GM18861 (cell line): ENCODE results near the gene TTC39A.
A peak's percentile ranks its signal among the peaks of the same experiment; 100 is the strongest.

Experiments used
- ATAC-seq: cut with Tn5 transposase; IDR thresholded peaks from one replicate; pipeline ENCODE4 v1.9.1; 2021; ENCODE audit not compliant: unreplicated experiment

Gene TTC39A

DNA sequence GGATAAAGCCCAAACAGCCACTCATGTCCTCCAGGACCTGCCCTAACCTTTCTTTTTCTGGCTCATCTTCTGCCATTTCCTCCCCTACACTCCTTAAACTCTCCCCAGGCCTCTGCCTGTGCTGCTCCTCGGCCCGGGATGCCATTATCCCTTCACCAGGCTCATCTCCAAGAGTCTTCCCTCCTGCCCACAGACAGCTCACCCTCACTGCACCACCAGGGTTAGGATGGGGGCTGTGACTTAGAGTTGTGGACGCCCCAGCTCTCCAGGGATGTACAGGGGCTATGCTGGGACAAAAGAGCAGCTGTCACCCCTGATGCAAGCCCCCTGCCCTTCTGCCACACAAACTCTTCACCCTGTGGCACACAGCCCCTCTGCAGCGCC is 32.0 kb downstream of the TTC39A start:
- ATAC-seq = no peak

GRCh38 chr1:51297401-51298321 is 32.7 kb downstream of the TTC39A start:
- no peak for ATAC-seq

DNA sequence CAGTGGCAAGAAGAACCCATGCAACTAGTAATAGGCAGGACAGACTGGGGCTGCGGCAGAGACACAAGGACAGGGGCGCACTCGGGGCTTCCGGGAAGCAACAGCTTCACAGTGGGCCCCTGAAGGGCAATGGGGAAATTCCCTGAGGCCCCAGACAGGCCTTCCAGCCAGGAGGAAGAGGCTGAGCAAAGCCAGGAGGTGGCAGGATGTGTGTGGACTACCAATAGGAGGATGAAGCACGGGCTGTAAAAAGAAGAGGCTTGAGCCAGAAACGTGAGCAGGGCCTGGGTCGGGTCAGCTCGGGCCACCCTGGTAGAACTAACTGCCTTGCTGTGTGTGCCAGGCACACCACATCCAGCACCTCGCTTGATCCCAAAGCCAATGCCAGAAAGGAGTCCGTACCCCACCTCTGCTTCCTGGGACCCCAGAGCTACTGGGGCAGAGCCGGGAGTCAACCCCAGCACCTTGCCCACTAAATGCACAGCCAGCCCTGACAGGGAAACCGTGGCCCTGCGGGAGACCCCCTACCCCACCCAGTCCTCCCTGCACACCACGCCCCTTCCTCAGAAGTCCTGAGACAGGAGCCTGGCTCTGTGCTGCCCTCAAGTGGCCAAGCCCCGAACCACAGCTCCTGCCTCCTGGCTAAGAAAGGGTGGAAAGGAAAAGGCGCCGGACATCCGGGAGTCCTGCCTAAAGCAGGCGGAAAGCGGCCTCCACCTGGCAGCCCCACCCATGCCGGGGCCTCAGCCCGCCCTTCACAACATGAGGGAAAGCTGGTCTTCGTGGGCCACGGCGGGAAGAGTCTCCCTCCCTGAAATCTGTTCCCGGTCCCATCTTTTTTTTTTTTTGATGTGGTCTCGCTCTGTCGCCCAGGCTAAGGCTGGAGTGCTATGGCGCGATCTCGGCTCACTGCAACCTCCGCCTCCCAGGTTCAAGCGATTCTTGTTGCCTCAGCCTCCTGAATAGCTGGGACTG is 33.7 kb downstream of the TTC39A start:
- no peak for ATAC-seq

DNA sequence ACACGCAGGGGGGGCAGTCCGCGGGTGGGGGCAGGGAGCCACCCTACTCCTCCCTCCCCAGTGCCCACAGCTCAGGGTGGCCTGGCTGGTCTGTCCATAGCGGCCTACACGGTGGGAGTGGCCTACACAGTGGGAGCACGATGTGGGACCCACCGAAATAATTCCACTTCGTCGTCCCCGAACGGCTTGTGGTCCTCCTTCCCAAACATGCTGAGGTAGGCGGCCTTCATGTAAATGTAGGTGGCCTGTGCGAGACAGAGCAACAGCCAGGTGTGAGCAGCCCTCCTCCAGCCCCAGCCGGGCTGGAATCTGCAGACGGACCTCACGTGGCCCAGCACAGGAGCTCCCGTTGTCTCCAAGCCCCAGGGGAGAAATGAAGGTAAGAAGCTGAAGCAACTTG is 34.4 kb downstream of the TTC39A start:
- no peak for ATAC-seq

DNA sequence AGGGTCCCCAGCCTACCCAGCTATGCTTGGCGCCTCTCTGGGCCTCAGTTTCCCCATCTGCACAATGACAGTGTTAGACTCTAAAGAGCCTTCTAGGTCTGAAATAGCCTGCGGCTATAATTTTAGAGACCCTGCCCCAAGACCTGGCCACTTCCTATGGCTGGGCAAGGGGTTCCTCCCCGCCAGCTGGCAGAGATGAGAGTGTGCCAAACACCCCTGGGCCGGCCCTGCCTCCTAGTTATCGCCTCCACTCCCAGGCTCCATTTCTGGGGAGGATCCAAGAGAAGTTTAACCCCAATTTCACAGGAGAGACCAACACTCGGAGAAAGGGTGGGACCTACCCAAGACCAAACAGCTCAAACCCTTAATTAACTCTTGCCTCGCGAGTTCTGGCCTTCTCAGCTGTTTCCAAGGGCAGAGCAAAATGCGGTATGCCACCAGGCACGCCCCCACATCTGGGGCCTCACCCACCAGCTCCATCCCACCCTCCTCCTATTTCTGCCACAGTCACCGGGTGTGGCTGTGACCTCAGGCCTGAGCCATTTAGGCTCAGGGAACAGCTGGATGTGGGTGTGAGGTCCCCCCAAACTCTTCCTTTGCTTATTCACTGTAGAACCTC is 35.7 kb downstream of the TTC39A start:
- ATAC-seq = no peak

GRCh38 chr1:51293898-51294515 is 36.4 kb downstream of the TTC39A start:
- ATAC-seq = no peak

GRCh38 chr1:51290489-51290847 is 39.9 kb downstream of the TTC39A start:
- no peak for ATAC-seq

DNA sequence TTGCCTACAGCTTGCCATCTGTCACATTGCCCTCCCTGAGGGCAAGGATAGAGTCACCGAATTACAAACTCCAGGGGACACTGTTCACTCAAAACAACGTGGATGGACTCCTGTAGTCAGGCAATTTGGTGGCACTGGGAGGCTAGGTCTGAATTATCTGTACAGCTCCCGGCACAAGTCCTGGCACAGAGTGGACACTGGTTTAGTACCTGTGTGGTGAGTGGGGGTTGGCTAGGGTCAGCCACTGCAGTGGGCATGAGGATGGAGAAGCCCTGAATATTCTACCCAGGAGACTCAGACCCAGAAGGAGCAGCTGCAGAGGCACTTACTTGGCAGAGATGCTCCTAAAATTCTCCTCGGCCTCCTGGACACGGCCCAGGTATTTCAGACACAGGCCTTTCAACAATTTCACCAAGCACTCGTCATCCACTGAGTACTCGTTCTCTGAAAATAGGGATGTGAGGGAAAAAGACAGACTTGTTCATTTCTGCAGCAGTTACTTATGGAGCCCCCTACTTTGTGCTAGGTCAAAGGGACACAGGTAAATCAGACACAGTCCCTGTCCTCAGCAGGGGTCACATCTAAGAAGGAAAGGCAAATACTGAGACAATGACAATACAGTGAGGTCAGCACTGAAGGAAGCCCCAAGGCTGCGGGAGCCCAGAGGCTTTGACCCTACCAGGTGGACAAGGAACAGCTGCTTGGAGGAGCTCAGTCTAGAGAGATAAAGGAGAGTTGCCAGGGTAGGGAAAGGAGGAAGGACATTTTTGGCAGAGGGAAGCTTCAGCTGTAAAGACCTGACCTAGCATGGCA is 40.5 kb downstream of the TTC39A start:
- no peak for ATAC-seq

DNA sequence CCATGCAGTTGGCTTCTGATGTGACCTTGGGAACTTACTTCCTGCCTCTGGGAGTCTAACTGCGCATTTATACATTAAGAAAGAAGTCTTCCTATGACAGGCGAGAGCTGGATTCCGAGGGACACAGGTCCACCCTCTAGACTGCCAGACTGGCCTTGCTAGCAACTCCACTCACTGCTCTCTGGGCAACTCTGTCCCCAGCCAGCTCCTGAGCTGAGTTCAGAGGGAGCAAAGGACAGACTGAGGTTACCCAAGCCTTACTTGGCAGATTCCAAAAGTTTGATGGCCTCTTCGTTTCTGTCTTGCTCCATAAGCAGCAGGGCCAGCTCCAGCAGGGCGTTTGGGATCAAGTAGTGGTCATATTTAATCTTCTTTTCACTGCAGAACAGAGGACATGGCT is 41.8 kb downstream of the TTC39A start:
- ATAC-seq = no peak

DNA sequence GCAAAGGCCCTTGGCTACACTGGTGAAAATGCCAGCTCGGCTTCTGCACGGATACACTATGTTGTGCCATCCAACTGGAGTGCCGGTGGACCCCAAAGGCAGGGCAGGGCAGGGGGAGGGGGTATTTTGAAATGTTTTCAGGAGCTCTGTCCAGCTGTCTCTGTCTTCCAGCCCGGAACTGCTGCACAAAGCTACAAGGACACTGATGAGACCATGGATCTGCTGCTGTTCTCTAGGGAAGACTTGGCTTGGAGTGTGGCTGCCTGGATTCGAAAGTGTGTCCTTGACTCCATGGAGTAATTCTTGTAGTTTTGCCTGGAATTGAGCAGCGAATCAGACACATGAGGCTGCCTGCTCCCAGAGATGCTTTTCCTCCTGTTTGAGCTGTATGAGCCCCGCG is 42.4 kb downstream of the TTC39A start:
- ATAC-seq = no peak

DNA sequence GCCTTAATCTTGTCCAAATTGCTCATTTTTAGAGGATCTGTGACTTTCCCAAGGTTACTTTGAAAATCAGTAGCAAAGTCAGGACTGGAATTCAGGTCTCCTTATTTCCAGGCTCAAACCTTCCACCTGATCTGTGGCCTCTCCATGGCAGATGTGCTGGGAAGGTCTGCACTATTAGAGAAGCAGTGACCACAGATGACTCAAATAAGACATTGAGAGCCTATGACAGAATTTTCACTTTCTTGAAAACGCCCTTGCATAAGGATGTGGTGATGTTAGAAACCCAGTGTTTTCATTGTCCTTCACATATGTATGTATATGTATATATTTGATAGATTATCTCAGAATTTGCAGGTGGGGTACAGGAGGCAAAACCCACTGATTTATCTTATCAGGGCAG is 45.3 kb downstream of the TTC39A start:
- peak; percentile 85 for ATAC-seq

- ATAC-seq = peak; percentile 28
Observed at GRCh38 chr1:51284487-51284954, 45.8 kb downstream of the TTC39A start.

- ATAC-seq = no peak
Observed at GRCh38 chr1:51283979-51284378, 46.4 kb downstream of the TTC39A start.

- no peak for ATAC-seq
Observed at GRCh38 chr1:51282605-51283004, 47.8 kb downstream of the TTC39A start.

GRCh38 chr1:51281807-51282206 is 48.6 kb downstream of the TTC39A start:
- ATAC-seq = no peak

DNA sequence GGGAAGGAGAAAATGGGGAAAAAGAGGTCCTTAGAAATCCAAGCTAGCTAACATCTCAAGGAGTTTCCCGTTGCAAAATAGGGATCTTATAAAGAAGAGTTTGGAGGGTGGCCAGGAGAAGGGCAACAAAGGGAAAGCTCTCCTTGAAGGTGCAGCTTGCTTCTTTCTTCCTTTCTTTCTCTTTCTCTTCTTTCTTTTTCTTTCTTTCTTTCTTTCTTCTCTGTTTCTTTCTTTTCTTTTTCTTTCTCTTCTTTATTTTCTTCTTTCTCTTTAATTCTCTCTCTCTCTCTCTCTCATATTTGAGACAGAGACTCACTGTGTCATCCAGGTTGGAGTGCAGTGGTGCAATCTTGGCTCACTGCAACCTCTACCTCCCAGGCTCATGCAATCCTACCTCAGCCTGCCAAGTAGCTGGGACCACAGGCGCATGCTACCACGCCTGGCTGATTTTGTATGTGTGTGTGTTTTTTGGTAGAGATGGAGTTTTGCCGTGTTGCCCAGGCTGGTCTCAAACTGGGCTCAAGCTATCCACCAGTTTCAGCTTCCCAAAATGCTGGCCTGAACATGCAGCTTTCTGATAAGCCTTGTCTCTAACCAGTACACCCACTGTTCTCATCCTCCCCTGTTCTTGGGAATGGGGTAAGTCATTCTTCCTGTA is 49.9 kb downstream of the TTC39A start:
- ATAC-seq = no peak

- ATAC-seq = no peak
Observed at GRCh38 chr1:51276286-51276685, 54.1 kb downstream of the TTC39A start.

DNA sequence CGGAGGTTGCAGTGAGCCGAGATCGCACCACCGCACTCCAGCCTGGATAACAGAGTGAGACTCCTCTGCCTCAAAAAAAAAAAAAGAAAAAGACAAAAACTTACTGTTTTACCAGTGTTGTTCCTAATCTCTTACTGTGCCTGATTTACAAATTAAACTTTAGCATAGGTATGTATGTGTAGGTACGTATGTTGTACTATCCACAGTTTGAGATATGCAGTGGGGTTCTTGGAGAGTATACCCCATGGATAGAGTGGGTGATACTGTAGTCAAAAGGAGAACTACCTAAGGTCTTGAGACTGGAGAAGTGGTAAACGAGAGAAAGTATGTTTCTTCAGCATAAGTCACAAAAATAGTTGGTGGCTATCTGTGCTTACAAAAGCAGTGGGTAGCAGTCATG is 55.7 kb downstream of the TTC39A start:
- no peak for ATAC-seq

DNA sequence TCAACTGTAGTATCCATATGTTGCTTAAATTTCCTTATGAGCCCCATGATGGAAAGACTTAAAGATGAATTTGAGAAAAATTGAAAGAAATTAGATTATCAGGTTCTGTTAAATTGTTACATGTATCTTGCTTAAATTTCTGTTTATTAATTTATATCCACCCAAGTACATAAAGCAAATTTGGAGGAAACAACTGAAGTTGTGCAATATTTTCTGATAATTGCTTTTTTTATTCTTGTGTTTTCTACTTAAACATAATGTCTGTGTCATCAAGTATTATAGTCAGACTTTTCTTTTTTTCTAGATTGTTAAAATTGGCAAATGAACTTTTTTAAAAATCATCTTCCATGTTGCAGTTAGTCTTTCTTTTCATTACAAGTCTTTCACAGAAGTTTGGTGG is 57.4 kb downstream of the TTC39A start:
- ATAC-seq = no peak

- ATAC-seq = no peak
Observed at GRCh38 chr1:51270751-51271150, 59.6 kb downstream of the TTC39A start.
